HL-60 (cell line): ENCODE measurements around the gene EFHC2.

Experiments
- DNase-seq, 2 experiments: peaks; one replicate each; pipeline ENCODE4 v3.0.0-alpha.2; 2010 to 2020; ENCODE audit warnings: low read depth in 1 of 2, low spot score in 1 of 2
- H3K27ac ChIP-seq: fragments of 250-450 bp; sonication (Bioruptor Pico); replicated peaks from 2 replicates; pipeline ENCODE4 v1.5.1; 2020; ENCODE audit warnings: mild to moderate bottlenecking, moderate library complexity
- H3K27me3 ChIP-seq: fragments of 250-450 bp; sonication (Bioruptor Pico); 2 replicates; pipeline ENCODE4 v1.5.1; 2021; ENCODE audit warnings: mild to moderate bottlenecking, moderate library complexity; ENCODE audit not compliant: insufficient read depth, poor library complexity, severe bottlenecking
- H3K4me3 ChIP-seq: replicated peaks from 2 replicates; pipeline ENCODE4 v1.5.1; 2011; ENCODE audit warnings: mild to moderate bottlenecking, control low read depth, low read length; ENCODE audit not compliant: insufficient read depth
- CTCF ChIP-seq: IDR thresholded peaks from one replicate; pipeline ENCODE4 v1.5.1; 2011; ENCODE audit warnings: low read length, control low read depth, inconsistent platforms; ENCODE audit not compliant: insufficient read depth
- GABPA ChIP-seq: IDR thresholded peaks from 2 replicates; pipeline ENCODE4 v1.6.1; 2012; ENCODE audit warnings: low read depth
- POLR2AphosphoS5 ChIP-seq: IDR thresholded peaks from 2 replicates; pipeline ENCODE4 v1.6.1; 2012; ENCODE audit warnings: low read depth
- REST ChIP-seq: IDR thresholded peaks from 2 replicates; pipeline ENCODE4 v1.6.1; 2012; ENCODE audit warnings: low read depth; ENCODE audit not compliant: insufficient replicate concordance
- SPI1 ChIP-seq: IDR thresholded peaks from 2 replicates; pipeline ENCODE4 v1.6.1; 2012; ENCODE audit warnings: low read depth, mild to moderate bottlenecking, borderline replicate concordance

EFHC2 gene

GRCh38 chrX:44178274-44179053 is 165.0 kb downstream of the EFHC2 start:
- Histone ChIP-seq H3K27ac (no peak overlapping the region), H3K27me3 (no peaks in the 10 kb centered on the region), H3K4me3 (no peak overlapping the region)
- no peak for TF ChIP-seq REST
- TF ChIP-seq CTCF, result no peak
- TF ChIP-seq GABPA, result no peak
- no peak for TF ChIP-seq POLR2AphosphoS5
- TF ChIP-seq SPI1, result no peak
- peak in 1 of 2 experiments; percentile 2 for DNase-seq

GRCh38 chrX:44175455-44175854 is 168.0 kb downstream of the EFHC2 start:
- no peak overlapping the region for H3K4me3 ChIP-seq
- TF ChIP-seq REST (no peak), CTCF (no peak), SPI1 (no peak), GABPA (no peak)
- no peak overlapping the region for H3K27ac ChIP-seq
- DNase-seq, result no peak
- H3K27me3 ChIP-seq, result no peaks in the 10 kb centered on the region

GRCh38 chrX:44174061-44174460 is 169.4 kb downstream of the EFHC2 start:
- H3K27ac ChIP-seq, result no peak overlapping the region
- no peak overlapping the region for H3K4me3 ChIP-seq
- no peak for DNase-seq
- H3K27me3 ChIP-seq, result no peaks in the 10 kb centered on the region
- TF ChIP-seq REST, result no peak
- no peak for TF ChIP-seq SPI1
- no peak for TF ChIP-seq CTCF
- no peak for TF ChIP-seq GABPA
- TF ChIP-seq POLR2AphosphoS5, result no peak
